H1 (cell line): ENCODE data around the gene RRM2.

Experiments used
- CREB1 ChIP-seq: IDR thresholded peaks from 2 replicates; pipeline ENCODE4 v1.6.1; 2012; ENCODE audit warnings: inconsistent platforms
- CTCF ChIP-seq, 3 experiments: IDR thresholded peaks; 1 replicate in 2 of 3; 2 replicates in 1 of 3; pipeline versions ENCODE4 v1.5.1 to v1.6.1; 2011; ENCODE audit warnings: low read length in 3 of 3, mild to moderate bottlenecking in 3 of 3, inconsistent platforms in 2 of 3, low read depth in 1 of 3, moderate library complexity in 1 of 3; ENCODE audit not compliant: insufficient read depth in 1 of 3; ENCODE audit errors: control extremely low read depth in 1 of 3
- EZH2 ChIP-seq: fragments of 200-600 bp; sonication (generic); IDR thresholded peaks from 2 replicates; pipeline ENCODE4 v1.7.1; 2012; ENCODE audit warnings: low read depth, mild to moderate bottlenecking, moderate library complexity, low read length, inconsistent platforms; ENCODE audit not compliant: severe bottlenecking
- POLR2AphosphoS5 ChIP-seq: IDR thresholded peaks from 2 replicates; pipeline ENCODE4 v1.6.1; 2011; ENCODE audit warnings: low read depth, low read length
- RFX5 ChIP-seq: IDR thresholded peaks from 2 replicates; pipeline ENCODE4 v1.6.1; 2011; ENCODE audit warnings: low read depth, low read length, improper control_type of control experiment, borderline replicate concordance
- RXRA ChIP-seq: IDR thresholded peaks from 2 replicates; pipeline ENCODE4 v1.6.1; 2011; ENCODE audit warnings: low read depth, mild to moderate bottlenecking, low read length, moderate library complexity; ENCODE audit not compliant: insufficient read depth
- SP1 ChIP-seq: IDR thresholded peaks from 2 replicates; pipeline ENCODE4 v1.6.1; 2011; ENCODE audit warnings: low read depth, low read length
- TAF1 ChIP-seq: IDR thresholded peaks from 2 replicates; pipeline ENCODE4 v1.6.1; 2011; ENCODE audit warnings: mild to moderate bottlenecking, low read depth, low read length
- TBP ChIP-seq: IDR thresholded peaks from 2 replicates; pipeline ENCODE4 v1.6.1; 2011; ENCODE audit warnings: low read depth, low read length, improper control_type of control experiment

GRCh38 chr2:10126632-10127026 lies 4.1 kb downstream of the RRM2 start:
- 0 out of 2 replicates have a peak, but pooled peaks have one; percentile 19 for TF ChIP-seq POLR2AphosphoS5
- TF ChIP-seq CTCF (IDR thresholded peaks at IDR 0.05; ENCODE audit: control extremely low read depth in 1 of 3, insufficient read depth in 1 of 3, low read depth in 1 of 3, low read length in 3 of 3) = no peak
- TF ChIP-seq TAF1 = no peak
- TF ChIP-seq TBP = no peak
- TF ChIP-seq RFX5 = no peak
- TF ChIP-seq RXRA = no peak
- no peak for TF ChIP-seq EZH2
- TF ChIP-seq CREB1 = no peak
- no peak for TF ChIP-seq SP1
